Right lobe of liver (tissue), 6 donors: Measurements from ENCODE around the gene MAS1. TPM values are rescaled to one million over a fixed set of nuclear protein-coding genes. Genes with fewer than 3 reads are reported as not detected.

Experiments used
- ATAC-seq, 4 donors: fragments of 200-7000 bp; cut with Tn5 transposase; one replicate each; pipeline ENCODE4 v1.9.1; 2020; ENCODE audit warnings: mild to moderate bottlenecking in 4 of 4, moderate library complexity in 4 of 4
- DNase-seq, 3 donors: peaks; one replicate each; pipeline ENCODE4 v3.0.0-alpha.2; 2020
- H3K27ac ChIP-seq, 3 donors: fragments of 200-600 bp; one replicate each; pipeline ENCODE4 v1.8.0; 2022
- H3K27me3 ChIP-seq, 2 donors: fragments of 200-600 bp; one replicate each; pipeline ENCODE4 v1.8.0; 2022
- H3K36me3 ChIP-seq, 4 donors: fragments of 200-600 bp; sonication (generic) in 1 of 4; one replicate each; pipeline versions ENCODE4 v1.5.1 to v1.8.0; 2017 to 2022; ENCODE audit warnings: control low read depth in 1 of 4
- H3K4me1 ChIP-seq, 4 donors: fragments of 200-600 bp; sonication (generic) in 1 of 4; one replicate each; pipeline versions ENCODE4 v1.5.1 to v1.8.0; 2017 to 2022; ENCODE audit warnings: control low read depth in 1 of 4
- H3K4me3 ChIP-seq, 3 donors: fragments of 200-600 bp; one replicate each; pipeline ENCODE4 v1.8.0; 2022
- H3K9me3 ChIP-seq, 4 donors: fragments of 200-600 bp; sonication (generic) in 1 of 4; one replicate each; pipeline versions ENCODE4 v1.5.1 to v1.8.0; 2017 to 2022; ENCODE audit warnings: control low read depth in 1 of 4
- POLR2A ChIP-seq: fragments of 450-650 bp; IDR thresholded peaks from one replicate; pipeline ENCODE4 v1.6.1; 2017; ENCODE audit warnings: antibody characterized with exemption, mild to moderate bottlenecking
- WGBS: methylation state at CpG from one replicate; pipeline ENCODE4 v1.1.6; 2018; ENCODE audit warnings: low coverage, low lambda C conversion rate; ENCODE audit not compliant: insufficient coverage; ENCODE audit errors: missing lambda C conversion rate; 5-methylcytosine and 5-hydroxymethylcytosine counted together
- intact Hi-C, 2 donors: fragments of 100-400 bp; cut with DNase I; formaldehyde crosslinking; loops; one replicate each; pipeline versions ENCODE4 v1.11.2 to v1.14.1; 2022
- total RNA-seq, 6 experiments: library from RNA; depleted of rRNA in 2 of 6; stranded (reverse); fragments of >200 nt in 2 of 6; fragmentation: NEBNext Ultra II Directional in 3 of 6; extraction: Animal tissue kit (Norgen Biotek cat#: 25700) in 3 of 6; gene quantifications; one replicate each; pipeline versions ENCODE4 v1.1.0 to v1.2.4, GENCODE V29; 2016 to 2023
- TF ChIP-seq, protein P1 (sequence below), 4 donors: fragments of 200-600 bp in 3 of 4; fragments of 450-650 bp in 1 of 4; IDR thresholded peaks; one replicate each; pipeline versions ENCODE4 v1.5.1 to v1.8.0; 2016 to 2022; ENCODE audit warnings: antibody characterized with exemption in 4 of 4, mild to moderate bottlenecking in 2 of 4
- donor health status: DM: no; HTN: yes; CAD: no.
- donor health status: DM: no; HTN: no; CAD: no.
- donor health status: DM: no; HTN: no; CAD: no.
- donor health status: DM: no; HTN: yes; CAD: no.
- donor health status: DM: no; HTN: yes; CAD: no.

The MAS1 gene
- total RNA-seq, 6 experiments from 2014 or later, result not detected

DNA sequence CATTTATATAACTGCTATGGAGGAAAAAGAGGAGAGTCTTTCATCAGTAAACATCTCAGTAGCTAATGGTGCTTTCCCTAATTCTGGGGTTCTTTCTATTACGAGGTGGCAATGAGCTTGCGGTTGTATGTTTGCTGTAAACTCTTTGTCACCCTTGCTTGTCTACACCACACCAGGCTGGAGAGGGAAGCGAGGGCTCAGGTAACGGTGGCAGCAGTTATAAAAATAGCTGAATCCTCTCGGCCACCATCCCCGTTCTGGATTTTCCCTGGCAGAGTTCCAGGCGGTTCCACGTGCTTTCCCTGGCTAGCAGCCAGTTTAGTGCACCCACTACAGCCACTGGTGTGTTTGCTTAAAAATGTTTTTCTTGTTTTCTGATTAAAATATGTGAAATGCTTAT, 39.0 kb downstream of the MAS1 start:
- H3K4me3 ChIP-seq, result no peak overlapping the region
- H3K27me3 ChIP-seq, result no peaks in the 10 kb centered on the region
- H3K4me1 ChIP-seq, result peaks cover 0 to 5% (median 0%) of the 10 kb centered on the region in 4 donors
- no peak for TF ChIP-seq POLR2A
- TF ChIP-seq, protein P1, sequence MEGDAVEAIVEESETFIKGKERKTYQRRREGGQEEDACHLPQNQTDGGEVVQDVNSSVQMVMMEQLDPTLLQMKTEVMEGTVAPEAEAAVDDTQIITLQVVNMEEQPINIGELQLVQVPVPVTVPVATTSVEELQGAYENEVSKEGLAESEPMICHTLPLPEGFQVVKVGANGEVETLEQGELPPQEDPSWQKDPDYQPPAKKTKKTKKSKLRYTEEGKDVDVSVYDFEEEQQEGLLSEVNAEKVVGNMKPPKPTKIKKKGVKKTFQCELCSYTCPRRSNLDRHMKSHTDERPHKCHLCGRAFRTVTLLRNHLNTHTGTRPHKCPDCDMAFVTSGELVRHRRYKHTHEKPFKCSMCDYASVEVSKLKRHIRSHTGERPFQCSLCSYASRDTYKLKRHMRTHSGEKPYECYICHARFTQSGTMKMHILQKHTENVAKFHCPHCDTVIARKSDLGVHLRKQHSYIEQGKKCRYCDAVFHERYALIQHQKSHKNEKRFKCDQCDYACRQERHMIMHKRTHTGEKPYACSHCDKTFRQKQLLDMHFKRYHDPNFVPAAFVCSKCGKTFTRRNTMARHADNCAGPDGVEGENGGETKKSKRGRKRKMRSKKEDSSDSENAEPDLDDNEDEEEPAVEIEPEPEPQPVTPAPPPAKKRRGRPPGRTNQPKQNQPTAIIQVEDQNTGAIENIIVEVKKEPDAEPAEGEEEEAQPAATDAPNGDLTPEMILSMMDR (IDR thresholded peaks at IDR 0.05), result no peak
- intact Hi-C loops, result loop anchor here in 1 of 2 donors (10.0 kb wide), 1 partner anchor 65 kb away; no protein-coding TSS in a partner anchor
- H3K9me3 ChIP-seq, result no peaks in the 10 kb centered on the region
- H3K27ac ChIP-seq, result no peak overlapping the region
- DNase-seq, result peak in 1 of 3 donors; percentile 31
- ATAC-seq, result peak in 3 of 4 donors; percentile 29 to 68 (median 60)
- no peaks in the 10 kb centered on the region for H3K36me3 ChIP-seq
- WGBS, result 11% methylated on average over 8 of the region's 8 CpGs

DNA sequence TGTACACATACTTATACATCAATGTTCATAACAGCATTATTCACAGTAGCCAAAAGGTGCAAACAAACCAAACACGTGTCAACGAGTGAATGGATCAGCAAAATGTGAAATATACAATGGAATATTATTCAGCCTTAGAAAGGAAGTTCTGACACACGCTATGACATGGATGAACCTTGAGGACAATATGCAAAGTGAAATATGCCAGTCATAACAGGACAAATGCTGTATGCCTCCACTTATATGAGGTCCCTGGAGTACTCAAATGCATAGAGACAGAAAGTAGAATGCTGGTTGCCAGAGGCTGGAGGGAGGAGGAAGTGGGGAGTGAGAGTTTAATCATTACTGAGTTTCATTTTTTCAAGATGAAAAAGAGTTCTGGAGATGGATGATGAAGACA, 40.3 kb downstream of the MAS1 start:
- TF ChIP-seq, protein P1 (IDR thresholded peaks at IDR 0.05), result no peak
- no peak for TF ChIP-seq POLR2A
- WGBS, result 78% methylated on average over 3 of the region's 3 CpGs
- Histone ChIP-seq H3K36me3 (no peaks in the 10 kb centered on the region), H3K27me3 (no peaks in the 10 kb centered on the region), H3K4me3 (no peak overlapping the region), H3K27ac (no peak overlapping the region), H3K4me1 (peaks cover 0 to 5% (median 0%) of the 10 kb centered on the region in 4 donors), H3K9me3 (no peaks in the 10 kb centered on the region)
- intact Hi-C loops, result loop anchor here in 1 of 2 donors (10.0 kb wide), 1 partner anchor 66 kb away; no protein-coding TSS in a partner anchor
- ATAC-seq (no peak), DNase-seq (no peak)

- Histone ChIP-seq H3K36me3 (no peaks in the 10 kb centered on the region), H3K27ac (no peak overlapping the region), H3K27me3 (no peaks in the 10 kb centered on the region), H3K9me3 (no peaks in the 10 kb centered on the region), H3K4me3 (no peak overlapping the region), H3K4me1 (peaks cover 0 to 5% (median 0%) of the 10 kb centered on the region in 4 donors)
- intact Hi-C loops, result loop anchor here in 1 of 2 donors (10.0 kb wide), 1 partner anchor 67 kb away; no protein-coding TSS in a partner anchor
- WGBS, result 74% methylated on average over 4 of the region's 4 CpGs
- no peak for ATAC-seq
- TF ChIP-seq, protein P1 (IDR thresholded peaks at IDR 0.05), result no peak
- no peak for TF ChIP-seq POLR2A
- no peak for DNase-seq
These were observed 41.1 kb downstream of the MAS1 start for GRCh38 chr6:159931846-159932245.

DNA sequence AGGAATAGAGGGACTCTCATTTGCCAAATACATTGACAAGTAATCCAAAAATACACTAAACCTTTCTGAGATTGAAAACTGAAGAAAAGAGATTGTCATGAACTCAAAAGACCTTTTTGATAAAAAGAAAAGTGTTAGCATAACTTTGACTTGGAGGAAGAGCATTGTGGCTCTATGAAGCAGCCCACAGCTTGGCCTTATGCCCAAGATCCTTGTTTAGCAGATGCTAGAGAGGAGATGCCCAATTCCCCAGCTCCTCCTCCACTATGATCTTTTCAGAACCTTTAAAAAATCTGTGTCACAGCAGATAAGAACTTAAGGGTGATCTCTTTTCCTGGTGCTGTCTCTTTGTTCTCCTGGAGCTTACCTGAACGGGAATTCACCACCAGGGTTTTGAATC, 42.3 kb downstream of the MAS1 start:
- Histone ChIP-seq H3K27ac (no peak overlapping the region), H3K36me3 (no peaks in the 10 kb centered on the region), H3K9me3 (no peaks in the 10 kb centered on the region), H3K4me3 (no peak overlapping the region), H3K4me1 (peaks cover 0 to 5% (median 0%) of the 10 kb centered on the region in 4 donors), H3K27me3 (no peaks in the 10 kb centered on the region)
- intact Hi-C loops, result loop anchor here in 1 of 2 donors (10.0 kb wide), 1 partner anchor 68 kb away; no protein-coding TSS in a partner anchor
- TF ChIP-seq, protein P1 (IDR thresholded peaks at IDR 0.05), result no peak
- TF ChIP-seq POLR2A, result no peak
- ATAC-seq (no peak), DNase-seq (no peak)
- WGBS, result 100% methylated on average over 1 of the region's 1 CpG
